Endometrial microvascular endothelial cells (primary cell): ENCODE results near the gene HOXC6. TPM values are rescaled to one million over a fixed set of nuclear protein-coding genes. Genes with fewer than 3 reads are reported as not detected.

Experiments
- in situ Hi-C: cut with HindIII; loops from 2 replicates; pipeline ENCODE4 v1.10.0; 2017; ENCODE audit warnings: low sequenced_read_pairs, low pct_unique_long_range_greater_than_20kb; ENCODE audit errors: inconsistent ontology term
- total RNA-seq: library from RNA; depleted of rRNA; stranded (reverse); fragments of >200 nt; gene quantifications from one replicate; pipeline ENCODE4 v1.2.3, GENCODE V29; 2015; ENCODE audit errors: inconsistent ontology term

Gene HOXC6
- total RNA-seq, 1 donor from 2014 or later: not detected

DNA sequence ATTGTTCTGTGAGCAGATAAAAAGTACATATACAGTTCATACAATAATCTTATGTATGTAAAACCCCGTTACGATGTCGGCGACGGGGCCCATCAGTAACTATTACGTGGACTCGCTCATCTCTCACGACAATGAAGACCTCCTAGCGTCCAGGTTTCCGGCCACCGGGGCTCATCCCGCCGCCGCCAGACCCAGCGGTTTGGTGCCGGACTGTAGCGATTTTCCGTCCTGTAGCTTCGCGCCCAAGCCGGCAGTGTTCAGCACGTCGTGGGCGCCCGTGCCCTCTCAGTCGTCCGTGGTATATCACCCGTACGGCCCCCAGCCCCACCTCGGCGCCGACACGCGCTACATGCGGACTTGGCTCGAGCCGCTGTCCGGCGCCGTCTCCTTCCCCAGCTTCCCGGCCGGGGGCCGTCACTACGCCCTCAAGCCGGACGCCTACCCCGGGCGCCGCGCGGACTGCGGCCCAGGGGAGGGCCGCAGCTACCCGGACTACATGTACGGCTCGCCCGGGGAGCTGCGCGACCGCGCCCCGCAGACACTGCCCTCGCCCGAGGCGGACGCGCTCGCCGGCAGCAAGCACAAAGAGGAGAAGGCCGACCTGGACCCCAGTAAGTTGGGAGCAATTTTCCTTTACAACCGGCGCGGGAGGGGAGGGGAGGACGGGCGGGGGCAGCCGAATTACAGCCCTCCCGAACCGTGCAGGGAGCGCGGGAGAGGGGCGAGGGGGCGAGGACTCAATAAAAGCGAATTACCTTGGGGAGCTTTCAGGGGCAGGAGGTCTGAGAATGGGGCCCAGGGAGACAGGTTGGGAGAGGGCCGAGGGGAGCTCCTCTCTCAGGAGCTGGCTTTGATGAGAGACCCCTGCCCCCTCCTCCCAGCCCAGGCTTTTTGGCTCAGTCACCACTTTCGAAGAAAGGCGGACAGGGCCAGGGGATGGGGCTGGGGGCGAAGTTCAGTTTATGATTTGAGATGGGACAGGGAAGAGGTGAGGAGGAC, 27.8 kb upstream of the HOXC6 start, which contains the start of gene HOXC9:
Gene HOXC9 (plus strand): TSS at position 46 of the 999 bp plus-strand sequence. CDS start 28 bp downstream, at position 74.
- in situ Hi-C loops: loop anchor here (25.0 kb wide), 1 partner anchor 212 kb away; no protein-coding TSS in a partner anchor

DNA sequence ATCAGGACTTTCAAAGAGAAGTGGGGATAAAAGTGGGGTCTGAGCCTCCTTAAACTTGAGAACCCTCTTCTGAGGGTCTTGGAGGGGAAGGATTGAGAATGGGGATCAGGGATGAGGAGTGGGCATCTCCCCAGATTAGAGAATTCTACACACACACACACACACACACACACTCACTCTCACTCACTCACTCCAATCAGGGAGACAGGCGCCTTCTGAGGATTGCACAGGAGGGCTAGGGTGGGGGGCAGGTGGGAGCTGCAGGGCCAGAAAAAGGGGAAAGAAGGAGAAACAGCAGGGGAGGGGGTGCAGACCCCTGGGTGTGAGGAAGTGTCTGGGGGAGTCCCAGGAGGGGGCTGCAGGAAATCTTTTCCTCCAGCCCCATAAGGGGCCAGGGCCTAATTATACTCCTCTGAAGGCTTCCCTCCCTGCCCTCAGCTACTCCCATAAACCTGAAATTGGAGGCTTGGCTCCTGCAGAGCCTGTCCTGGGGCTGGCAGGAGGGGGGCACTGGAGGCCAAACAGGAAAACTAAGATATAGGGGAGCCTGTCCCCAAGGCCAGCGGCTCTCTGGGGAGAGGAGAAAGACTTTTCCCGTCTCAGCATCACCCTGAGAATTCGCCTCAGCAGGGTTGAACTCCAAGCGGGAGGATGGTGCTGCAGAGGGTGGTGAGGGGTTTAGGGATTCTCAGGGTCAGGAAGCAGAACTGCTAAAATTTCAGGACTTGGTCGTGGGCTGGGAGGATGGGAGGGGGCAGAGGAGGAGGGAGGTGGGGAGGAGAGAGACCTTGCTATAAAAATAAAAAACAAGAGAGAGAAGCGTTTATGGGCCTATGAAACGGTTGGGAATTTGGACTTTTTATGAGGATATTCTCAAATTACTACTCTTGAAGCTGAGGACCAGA, 26.7 kb upstream of the HOXC6 start:
- in situ Hi-C loops: loop anchor here (25.0 kb wide), 1 partner anchor 211 kb away; no protein-coding TSS in a partner anchor

DNA sequence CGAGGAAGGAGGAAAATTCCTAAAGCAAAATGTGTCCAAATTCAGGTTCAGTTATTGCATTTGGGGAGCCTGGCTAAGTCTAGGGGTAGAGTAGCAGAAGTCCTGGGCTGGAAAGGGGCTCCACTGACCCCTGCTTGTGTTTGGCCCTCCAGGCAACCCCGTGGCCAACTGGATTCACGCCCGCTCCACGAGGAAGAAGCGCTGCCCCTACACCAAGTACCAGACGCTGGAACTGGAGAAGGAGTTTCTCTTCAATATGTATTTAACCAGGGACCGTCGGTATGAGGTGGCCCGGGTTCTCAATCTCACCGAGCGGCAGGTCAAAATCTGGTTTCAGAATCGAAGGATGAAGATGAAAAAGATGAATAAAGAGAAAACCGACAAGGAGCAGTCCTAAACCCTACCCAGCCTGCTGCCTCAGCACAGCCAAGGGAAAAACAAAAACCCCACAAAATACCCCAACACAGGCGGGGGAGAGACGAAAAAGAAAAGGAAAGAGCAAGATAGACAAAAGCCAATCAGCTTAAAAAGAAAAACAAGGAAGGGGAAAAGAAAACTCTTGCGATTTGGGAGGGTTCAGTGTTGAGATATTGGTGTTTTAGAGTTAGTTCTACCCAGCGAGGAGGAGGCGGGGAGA, 25.8 kb upstream of the HOXC6 start:
- in situ Hi-C loops: loop anchor here (25.0 kb wide), 1 partner anchor 210 kb away; no protein-coding TSS in a partner anchor

DNA sequence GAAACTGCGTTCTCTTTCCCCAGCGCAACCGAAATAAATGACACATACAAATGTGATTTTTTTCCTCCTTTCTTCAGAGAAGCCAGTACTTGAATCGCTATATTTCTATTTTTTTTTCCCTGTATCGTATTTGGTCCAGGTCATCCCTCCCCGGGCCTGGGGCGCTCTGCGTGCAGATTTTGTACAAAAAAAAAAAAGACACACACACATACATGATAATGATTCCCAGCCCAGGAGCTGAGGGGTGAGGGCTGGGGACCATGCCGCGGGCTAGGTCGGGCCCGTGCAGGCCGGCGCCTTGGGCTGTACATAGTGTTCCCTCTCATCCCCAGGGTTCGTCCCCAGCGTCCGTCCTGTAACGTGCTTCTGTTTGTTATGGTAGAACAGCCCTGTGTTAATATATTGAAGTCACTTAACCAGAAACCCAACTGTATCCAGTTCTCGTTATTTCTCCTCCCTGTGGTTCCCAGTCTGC, 25.3 kb upstream of the HOXC6 start:
- in situ Hi-C loops: loop anchor here (25.0 kb wide), 1 partner anchor 209 kb away; no protein-coding TSS in a partner anchor

DNA sequence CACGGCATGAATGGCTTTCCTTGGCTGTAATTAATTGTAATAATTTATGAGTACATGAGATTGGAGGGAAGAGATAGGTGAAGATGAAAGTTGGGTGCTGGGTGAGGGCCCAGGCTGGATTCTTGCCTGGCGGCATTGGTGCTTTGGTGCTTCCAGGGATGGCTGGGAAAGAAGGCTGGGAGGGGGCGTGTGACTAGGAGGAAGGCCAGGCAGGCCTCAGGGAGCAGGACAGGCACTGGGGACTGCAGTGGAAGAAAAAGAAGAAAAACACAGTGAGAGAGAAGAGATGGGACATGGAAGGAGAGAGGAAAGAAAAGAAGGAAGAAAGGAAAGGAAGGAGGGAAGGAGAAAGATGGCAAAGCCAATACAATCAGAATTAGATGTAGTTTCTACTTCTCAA, 24.6 kb upstream of the HOXC6 start:
- in situ Hi-C loops: loop anchor here (25.0 kb wide), 1 partner anchor 209 kb away; no protein-coding TSS in a partner anchor

DNA sequence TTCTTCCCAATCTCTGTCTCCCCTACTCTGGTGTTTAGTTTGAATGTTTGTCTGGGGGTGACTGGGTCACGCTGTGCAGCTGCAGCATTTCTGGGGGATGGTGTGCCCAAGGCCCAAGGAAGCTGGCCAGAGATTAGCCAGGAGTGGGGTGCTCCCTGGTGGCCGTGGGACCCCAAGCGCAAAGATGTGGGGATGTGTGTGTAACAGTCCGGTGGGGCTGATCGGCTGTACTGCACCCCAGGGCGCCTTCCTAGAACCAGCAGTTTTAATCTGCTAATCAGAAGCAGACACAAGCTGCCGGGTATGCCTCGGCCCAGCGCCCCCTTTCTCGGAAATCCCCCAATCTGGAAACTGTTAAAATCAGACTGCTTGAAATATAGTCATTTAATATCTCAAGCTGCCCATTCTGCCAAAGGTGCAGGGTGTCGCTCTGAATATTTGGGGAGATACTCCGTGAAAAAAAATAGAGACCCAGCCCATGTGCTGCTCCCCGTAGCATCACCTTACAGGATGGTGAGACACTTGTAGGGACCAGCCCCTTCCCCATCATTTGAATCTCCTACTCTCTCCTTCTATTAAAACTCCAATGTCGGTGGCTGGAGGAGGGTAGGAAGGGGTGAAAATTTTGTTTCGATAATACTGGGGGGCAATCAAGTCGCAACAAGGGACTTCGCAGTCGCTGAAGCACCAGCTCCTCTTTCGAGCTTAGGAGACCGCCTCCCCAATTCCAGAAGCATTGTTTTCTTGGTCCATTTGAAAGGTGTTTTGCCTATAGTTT, 24.0 kb upstream of the HOXC6 start:
- in situ Hi-C loops: loop anchor here (25.0 kb wide), 1 partner anchor 208 kb away; no protein-coding TSS in a partner anchor

DNA sequence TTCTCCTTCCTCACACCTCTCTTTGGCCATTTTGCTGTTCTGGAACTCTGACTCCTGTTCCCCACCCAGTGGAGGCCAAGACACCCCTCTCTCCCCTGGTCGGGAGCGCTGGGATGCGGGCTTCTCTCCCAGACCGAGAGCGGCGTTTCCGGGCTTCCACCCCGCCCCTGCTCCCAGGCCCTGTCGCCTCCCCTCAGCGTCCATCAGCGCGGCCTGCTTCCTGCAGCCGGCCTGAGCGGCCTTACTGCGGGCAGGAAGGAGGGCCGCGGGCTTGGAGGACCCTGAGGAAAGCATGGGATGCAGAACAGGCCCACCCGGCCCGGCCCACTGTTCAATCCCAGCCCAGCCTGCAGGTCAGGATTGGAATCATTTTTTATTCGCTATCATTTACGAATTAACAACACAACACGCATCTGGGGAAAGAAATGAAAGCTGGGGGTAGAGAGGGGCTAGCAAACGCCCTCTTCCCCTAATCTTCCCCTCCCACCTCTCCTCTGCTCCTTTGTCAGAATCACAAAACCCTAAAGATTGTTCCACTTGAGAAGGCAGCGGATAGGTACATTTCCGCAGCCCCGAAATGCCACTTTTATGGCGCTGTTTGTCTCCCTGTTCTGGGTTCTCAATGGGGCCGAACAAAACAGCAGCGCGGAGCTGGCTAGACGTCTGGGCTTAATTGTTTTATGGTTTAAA, 23.3 kb upstream of the HOXC6 start:
- in situ Hi-C loops: loop anchor here (25.0 kb wide), 1 partner anchor 207 kb away; no protein-coding TSS in a partner anchor

DNA sequence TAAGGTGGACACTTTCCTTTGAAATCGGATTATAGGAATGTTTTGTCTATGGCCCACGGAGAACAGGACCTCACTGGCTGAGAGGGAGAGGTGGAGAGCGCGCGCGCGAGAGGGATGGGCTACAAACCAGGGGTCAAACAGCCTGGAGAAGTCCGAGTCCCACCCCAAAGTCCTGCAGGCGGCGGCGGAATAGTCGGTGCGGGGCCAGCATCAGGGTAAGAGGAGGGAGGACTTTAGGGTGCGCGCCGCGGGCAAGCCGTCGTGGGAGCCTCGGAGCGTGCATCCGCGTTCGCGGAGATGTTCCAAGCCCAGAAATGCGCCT, 22.7 kb upstream of the HOXC6 start:
- in situ Hi-C loops: loop anchor here (25.0 kb wide), 1 partner anchor 207 kb away; no protein-coding TSS in a partner anchor

DNA sequence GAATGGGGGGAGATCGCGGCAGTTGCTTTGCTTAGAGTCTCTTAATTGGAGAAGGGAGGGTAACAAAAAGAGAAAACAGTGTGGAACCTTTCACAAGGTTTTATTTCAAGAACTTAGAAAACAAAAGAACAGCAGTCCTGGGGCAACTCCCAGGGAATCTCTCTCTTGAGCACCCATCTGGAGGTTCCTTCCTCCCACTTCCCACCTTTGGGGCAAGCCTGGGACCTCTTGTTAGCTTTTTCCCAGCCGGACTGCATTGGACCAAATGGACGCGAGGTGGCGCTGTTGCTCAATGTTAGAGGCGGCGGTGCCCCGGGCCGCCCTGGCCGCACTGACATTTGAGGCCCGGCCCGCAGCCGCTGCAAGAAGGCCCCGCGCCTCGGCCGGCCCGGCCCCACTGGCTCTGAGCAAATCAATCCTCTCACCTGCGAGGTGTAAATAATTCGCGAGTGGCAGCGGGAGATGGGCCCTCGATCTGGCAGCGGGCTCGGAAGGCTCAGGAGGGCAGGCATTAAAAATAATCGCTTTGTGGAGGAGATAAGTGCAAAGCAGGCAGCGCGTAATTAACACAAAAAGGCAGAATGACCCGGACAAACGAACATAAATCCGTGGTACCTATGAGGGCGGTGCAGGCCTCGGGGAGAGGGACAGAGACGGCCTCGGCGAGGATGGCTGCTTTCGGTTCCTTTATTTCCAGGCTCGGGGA, 22.2 kb upstream of the HOXC6 start:
- in situ Hi-C loops: loop anchor here (25.0 kb wide), 1 partner anchor 206 kb away; no protein-coding TSS in a partner anchor

DNA sequence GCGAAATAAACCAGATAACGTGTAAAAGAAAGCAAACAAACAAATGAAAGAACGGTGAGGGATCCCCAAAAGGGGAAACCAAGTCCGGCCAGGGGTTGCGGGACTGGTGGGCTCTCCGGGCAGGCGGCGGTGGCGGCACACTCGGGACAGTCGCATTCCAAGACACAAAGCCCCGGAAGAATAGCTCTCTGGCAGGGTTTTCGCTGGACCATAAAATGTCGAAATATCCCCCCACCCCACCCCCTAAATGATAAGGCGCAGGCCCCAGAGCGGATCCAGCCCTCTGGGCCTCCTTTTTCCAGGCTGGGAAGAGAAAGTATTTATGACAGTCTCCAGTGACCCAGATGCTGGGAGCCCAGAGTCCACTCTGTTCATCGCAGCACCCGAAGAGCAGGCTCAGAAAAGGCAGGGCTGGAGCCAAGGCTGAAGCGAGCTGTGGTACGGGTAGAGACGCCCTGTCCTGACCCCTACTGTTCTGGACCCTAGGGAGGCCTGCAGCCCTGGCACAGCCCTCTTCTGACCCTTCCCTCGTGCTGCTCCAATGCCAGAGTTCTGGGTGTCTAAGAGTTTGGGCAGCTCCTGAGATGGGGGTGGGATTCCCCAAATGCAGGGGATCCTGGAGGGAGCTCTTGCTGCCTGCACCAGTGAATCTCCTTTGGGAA, 21.6 kb upstream of the HOXC6 start:
- in situ Hi-C loops: loop anchor here (25.0 kb wide), 1 partner anchor 206 kb away; no protein-coding TSS in a partner anchor

DNA sequence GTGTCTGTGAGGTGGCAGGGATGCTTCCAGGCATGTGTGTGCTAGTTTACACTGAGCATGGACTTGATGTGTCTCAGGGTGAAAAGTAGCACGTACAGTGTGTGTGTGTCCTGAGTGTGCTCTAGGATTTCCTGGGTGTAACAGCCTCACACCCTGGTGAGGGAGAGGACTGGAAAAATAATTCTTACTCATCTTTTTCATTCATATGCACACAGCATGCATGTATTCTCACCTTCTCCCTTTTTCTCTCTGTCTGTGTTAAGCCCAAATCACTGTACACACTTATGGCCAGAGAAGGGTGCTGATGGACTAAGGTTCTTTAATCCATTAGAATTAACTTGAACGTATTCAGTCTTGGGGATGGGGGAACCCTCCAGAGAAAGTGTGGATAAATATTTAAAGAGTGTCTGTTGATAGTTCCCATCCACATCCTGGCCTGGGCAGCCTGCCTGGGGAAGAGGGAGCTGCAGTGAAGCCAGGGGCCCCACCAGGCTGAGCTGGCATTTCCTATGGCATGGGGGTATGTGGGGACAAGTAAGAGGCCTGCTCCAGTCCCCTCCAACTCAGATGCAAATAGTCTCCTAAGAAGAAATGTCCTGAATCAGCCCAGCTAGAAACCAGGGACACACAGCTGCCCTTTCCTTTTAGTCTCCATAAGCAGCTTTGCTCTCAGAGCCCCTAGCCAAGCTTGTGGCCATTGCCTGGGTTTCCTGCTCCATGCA, 20.5 kb upstream of the HOXC6 start:
- in situ Hi-C loops: loop anchor here (25.0 kb wide), 1 partner anchor 205 kb away; no protein-coding TSS in a partner anchor

DNA sequence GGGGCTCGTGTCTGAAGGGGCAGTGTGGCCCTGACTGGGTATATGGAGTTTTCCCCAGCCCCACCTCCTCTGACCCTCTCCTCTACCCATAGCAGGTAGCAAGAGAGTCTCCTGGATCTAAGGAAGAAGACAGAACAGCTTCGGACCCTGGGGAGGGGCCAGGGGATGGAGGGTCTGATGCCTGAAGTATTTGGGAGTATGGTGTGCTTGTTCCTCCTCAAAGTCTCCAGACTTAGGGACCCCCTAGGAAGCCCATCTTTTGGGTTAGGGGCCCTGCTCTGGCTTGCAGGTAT, 20.0 kb upstream of the HOXC6 start:
- in situ Hi-C loops: loop anchor here (25.0 kb wide), 1 partner anchor 204 kb away; no protein-coding TSS in a partner anchor

DNA sequence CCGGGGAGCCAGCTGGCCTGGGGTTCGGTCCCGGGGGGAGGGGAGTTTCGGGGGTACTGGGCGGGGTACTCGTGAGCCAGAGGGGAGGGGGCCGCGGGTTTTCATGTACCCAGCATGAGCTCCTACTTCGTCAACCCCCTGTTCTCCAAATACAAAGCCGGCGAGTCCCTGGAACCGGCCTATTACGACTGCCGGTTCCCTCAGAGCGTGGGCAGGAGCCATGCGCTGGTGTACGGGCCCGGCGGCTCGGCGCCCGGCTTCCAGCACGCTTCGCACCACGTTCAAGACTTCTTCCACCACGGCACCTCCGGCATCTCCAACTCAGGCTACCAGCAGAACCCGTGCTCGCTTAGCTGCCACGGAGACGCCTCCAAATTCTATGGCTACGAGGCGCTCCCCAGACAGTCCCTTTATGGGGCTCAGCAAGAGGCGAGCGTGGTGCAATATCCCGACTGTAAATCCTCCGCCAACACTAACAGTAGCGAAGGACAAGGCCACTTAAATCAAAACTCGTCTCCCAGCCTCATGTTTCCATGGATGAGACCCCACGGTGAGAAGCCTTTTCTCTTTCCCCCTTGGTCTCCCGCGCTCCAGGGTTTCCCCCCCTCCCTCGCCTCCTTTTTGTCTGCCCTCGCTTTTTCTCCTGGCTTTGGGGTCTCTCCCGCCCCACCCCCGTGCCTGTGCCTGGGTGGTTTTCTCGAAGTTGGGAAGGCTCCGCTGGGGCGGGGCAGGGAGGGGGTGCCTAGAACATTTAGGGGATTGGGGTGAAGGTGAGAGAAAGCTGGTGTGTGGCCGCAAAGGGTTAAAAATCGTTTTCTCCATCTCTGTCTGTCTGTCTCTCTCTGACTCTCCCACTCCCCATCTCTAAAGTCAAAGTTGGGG, 18.8 kb upstream of the HOXC6 start:
- in situ Hi-C loops: loop anchor here (25.0 kb wide), 1 partner anchor 203 kb away; no protein-coding TSS in a partner anchor
